H7 (cell line): ENCODE data around the gene MED23. TPM values are rescaled to one million over a fixed set of nuclear protein-coding genes. Genes with fewer than 3 reads are reported as not detected.
"Not testable (repeated sequence)": the region's sequence is repeated elsewhere in the genome, so short reads cannot be mapped to it uniquely, and the experiment has no call there.

ENCODE experiments used
- DNase-seq: peaks from one replicate; pipeline ENCODE4 v3.0.0; 2012
- H3K27me3 ChIP-seq: 2 replicates; pipeline ENCODE4 v1.6.0; 2011; ENCODE audit warnings: mild to moderate bottlenecking, low read length; ENCODE audit not compliant: control insufficient read depth, insufficient read depth
- H3K36me3 ChIP-seq: replicated peaks from 2 replicates; pipeline ENCODE4 v1.5.1; 2011; ENCODE audit warnings: low read length; ENCODE audit not compliant: control insufficient read depth, insufficient read depth
- H3K4me3 ChIP-seq: 2 replicates; pipeline ENCODE4 v1.5.1; 2011; ENCODE audit warnings: low read depth, mild to moderate bottlenecking, control low read depth, low read length, moderate library complexity; ENCODE audit not compliant: insufficient read depth
- total RNA-seq: library from RNA; depleted of rRNA; stranded (reverse); fragments of >200 nt; shearing (Covaris generic); gene quantifications from 2 replicates; pipeline ENCODE4 v1.2.3, GENCODE V29; 2014; rRNA removed

MED23 gene
- total RNA-seq, 1 experiment from 2014 or later: 15.8 TPM

DNA sequence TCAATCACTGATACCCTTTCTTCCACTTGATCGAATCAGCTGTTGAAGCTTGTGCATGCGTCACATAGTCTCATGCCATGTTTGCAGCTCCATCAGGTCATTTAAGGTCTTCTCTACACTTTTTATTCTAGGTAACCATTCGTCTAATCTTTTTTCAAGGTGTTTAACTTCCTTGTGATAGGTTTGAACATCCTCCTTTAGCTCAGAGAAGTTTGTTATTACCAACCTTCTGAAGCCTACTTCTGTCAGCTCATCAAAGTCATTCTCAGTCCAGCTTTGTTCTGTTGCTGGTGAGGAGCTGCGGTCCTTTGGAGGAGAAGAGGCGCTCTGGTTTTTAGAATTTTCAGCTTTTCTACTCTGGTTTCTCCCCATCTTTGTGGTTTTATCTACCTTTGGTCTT lies 97.1 kb downstream of the MED23 start:
- DNase-seq, H3K36me3 ChIP-seq, H3K4me3 ChIP-seq, H3K27me3 ChIP-seq: not testable (repeated sequence)

DNA sequence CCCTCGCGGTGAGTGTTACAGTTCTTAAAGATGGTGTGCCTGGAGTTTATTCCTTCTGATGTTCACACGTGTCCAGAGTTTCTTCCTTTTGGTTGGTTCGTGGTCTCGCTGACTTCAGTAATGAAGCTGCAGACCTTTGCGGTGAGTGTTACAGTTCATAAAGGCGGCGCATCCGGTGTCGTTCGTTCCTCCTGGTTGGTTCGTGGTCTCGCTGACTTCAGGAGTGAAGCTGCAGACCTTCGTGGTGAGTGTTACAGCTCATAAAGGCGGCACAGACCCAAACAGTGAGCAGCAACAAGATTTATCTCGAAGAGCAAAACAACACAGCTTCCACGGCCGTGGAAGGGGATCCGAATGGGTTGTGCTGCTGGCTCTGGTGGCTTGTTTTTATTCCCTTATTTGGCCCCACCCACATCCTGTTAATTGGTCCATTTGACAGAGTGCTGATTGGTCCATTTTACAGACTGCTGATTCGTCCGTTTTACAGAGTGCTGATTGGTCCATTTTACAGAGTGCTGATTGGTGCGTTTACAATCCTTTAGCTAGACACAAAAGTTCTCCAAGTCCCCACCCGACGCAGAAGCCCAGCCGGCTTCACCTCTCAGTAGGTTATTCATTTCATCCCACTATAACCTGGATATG lies 103.2 kb downstream of the MED23 start:
- Histone ChIP-seq H3K4me3 (no peak overlapping the region), H3K36me3 (no peaks in the 10 kb centered on the region), H3K27me3 (no peaks in the 10 kb centered on the region)
- no peak for DNase-seq

DNA sequence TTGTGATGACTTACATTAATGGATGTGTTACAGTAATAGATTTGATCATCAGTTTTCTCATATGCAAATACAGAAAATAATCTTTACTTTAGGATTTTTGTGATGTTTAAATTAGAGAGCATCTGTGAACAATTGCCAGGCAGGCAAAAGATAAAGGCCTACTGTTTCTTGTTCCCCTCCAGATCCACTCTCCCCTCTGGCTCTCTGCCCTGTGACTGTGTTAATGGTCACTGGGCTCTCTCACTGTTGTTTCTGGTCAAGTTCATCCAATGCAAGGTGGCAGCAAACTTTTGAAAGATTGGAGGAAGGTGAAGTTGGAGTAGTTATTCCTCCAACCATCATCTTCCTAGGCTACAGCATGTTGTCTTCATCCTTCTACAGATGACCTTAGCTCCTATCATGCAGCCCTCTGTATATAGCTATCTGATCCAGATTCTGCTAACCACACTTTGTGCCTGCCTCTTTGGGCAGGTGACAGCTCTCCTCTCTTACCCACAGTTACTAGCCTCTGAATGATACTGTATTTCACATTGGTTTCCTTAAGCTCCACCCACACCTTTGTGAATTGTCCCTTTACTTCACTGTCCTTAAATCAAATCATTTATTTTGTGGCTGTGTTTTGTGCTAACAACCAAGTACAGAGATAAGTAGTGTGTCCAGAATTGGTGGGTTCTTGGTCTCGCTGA lies 103.9 kb downstream of the MED23 start:
- no peak for DNase-seq
- H3K27me3 ChIP-seq: no peaks in the 10 kb centered on the region
- no peak overlapping the region for H3K4me3 ChIP-seq
- H3K36me3 ChIP-seq: no peaks in the 10 kb centered on the region

Other genes starting within 250 kb of the MED23 start
- not detected in 2 replicates for gene ARG1, start 55.0 kb downstream of the MED23 start, total RNA-seq
- gene ENPP3, start 9.1 kb upstream of the MED23 start, total RNA-seq: not detected in 2 replicates
- gene OR2A4, start 73.2 kb upstream of the MED23 start, total RNA-seq: not detected in 2 replicates
- not detected in 2 replicates for gene CTAGE9, start 82.8 kb upstream of the MED23 start, total RNA-seq
- 17.8 and 24.5 TPM in 2 replicates for gene ENPP1, start 179.8 kb upstream of the MED23 start, total RNA-seq